Thoracic aorta (tissue), 2 donors: ENCODE data around the gene INTS2. TPM values are rescaled to one million over a fixed set of nuclear protein-coding genes. Genes with fewer than 3 reads are reported as not detected.

ENCODE experiments used
- ATAC-seq: fragments of 150-250 bp; one replicate; pipeline ENCODE4 v1.8.0; 2017; ENCODE audit warnings: low read depth; ENCODE audit not compliant: insufficient number of reproducible peaks, low FRiP score
- DNase-seq: peaks from one replicate; pipeline ENCODE4 v3.0.0-alpha.2; 2020; ENCODE audit warnings: low spot score
- H3K27ac ChIP-seq, 2 donors: fragments of 200-600 bp; sonication (generic); 1 replicate in 1 of 2; 2 replicates in 1 of 2; pipeline ENCODE4 v1.5.1; 2016; ENCODE audit warnings: mild to moderate bottlenecking in 2 of 2, moderate library complexity in 2 of 2
- H3K27me3 ChIP-seq: fragments of 200-600 bp; sonication (generic); replicated peaks from 2 replicates; pipeline ENCODE4 v1.6.0; 2016; ENCODE audit warnings: mild to moderate bottlenecking; ENCODE audit not compliant: insufficient read depth
- H3K36me3 ChIP-seq: fragments of 200-600 bp; sonication (generic); one replicate; pipeline ENCODE4 v1.5.1; 2016
- H3K4me1 ChIP-seq, 2 donors: fragments of 200-600 bp; sonication (generic); 1 replicate in 1 of 2; 2 replicates in 1 of 2; pipeline versions ENCODE4 v1.5.1 to v1.6.0; 2016; ENCODE audit warnings: low read depth in 2 of 2, mild to moderate bottlenecking in 1 of 2; ENCODE audit not compliant: control insufficient read depth in 1 of 2
- H3K4me3 ChIP-seq: fragments of 200-600 bp; sonication (generic); 2 replicates; pipeline ENCODE4 v1.5.1; 2016; ENCODE audit warnings: mild to moderate bottlenecking
- H3K9me3 ChIP-seq: fragments of 200-600 bp; sonication (generic); 2 replicates; pipeline ENCODE4 v1.5.1; 2016
- total RNA-seq, 2 donors: library from RNA; depleted of rRNA; stranded (reverse); fragments of >200 nt; gene quantifications; one replicate each; pipeline versions ENCODE4 v1.1.0 to v1.2.3, GENCODE V29; 2016
- TF ChIP-seq, protein P1 (sequence below): fragments of 200-600 bp; sonication (generic); IDR thresholded peaks from one replicate; pipeline ENCODE4 v1.5.1; 2019; ENCODE audit warnings: antibody characterized with exemption

The INTS2 gene
- total RNA-seq, 2 donors from 2014 or later = 13.8 to 19.8 TPM

DNA sequence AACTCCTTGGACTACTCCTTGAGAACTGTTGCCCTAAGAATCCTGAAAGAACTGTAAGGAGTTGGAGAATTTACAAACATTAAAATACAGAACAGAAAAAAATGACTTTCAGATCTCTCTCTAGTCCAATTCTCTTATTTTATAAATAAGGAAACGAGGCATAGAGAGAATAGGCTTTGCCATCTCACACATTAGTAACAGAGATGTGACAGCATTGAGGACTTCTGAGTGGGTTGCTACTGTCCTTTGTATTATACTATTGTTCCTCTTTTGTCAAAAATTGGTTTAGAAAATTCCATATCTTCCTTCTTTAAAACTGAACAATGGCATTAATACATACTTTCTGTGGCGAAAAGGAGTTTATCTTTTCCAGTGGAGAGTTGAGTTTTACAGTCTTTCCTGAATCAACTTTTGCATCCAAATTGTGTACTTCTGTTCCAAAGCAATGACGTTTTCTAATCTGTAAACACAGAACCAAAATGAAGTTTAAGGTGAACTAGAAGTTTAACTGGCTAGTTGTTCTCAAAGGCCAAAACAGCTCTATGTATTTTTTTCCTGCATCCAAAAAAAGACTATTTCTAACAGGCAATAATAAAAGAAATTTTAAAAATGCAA lies 80.9 kb downstream of the INTS2 start:
- no peak for ATAC-seq
- DNase-seq = no peak

DNA sequence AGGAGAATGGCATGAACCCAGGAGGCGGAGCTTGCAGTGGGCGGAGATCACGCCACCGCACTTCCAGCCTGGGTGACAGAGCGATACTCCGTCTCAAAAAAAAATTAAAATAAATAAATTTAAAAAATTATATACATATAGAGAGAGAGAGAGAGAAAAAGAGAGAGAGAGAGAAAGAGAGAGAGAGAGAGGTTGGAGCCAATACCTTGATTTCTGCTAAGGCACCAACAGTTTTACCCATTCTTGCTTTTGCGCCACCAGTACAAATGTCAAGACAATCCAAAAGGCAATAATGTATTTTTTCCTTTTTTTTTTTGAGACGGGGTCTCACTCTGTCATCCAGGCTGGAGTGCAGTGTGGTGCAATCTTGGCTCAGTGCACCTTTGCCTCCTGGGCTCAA lies 81.7 kb downstream of the INTS2 start:
- ATAC-seq (no peak), DNase-seq (no peak)
- no peaks in the 10 kb centered on the region for H3K9me3 ChIP-seq
- H3K4me3 ChIP-seq = no peak overlapping the region
- TF ChIP-seq, protein P1, sequence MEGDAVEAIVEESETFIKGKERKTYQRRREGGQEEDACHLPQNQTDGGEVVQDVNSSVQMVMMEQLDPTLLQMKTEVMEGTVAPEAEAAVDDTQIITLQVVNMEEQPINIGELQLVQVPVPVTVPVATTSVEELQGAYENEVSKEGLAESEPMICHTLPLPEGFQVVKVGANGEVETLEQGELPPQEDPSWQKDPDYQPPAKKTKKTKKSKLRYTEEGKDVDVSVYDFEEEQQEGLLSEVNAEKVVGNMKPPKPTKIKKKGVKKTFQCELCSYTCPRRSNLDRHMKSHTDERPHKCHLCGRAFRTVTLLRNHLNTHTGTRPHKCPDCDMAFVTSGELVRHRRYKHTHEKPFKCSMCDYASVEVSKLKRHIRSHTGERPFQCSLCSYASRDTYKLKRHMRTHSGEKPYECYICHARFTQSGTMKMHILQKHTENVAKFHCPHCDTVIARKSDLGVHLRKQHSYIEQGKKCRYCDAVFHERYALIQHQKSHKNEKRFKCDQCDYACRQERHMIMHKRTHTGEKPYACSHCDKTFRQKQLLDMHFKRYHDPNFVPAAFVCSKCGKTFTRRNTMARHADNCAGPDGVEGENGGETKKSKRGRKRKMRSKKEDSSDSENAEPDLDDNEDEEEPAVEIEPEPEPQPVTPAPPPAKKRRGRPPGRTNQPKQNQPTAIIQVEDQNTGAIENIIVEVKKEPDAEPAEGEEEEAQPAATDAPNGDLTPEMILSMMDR = no peak
- H3K36me3 ChIP-seq = no peaks in the 10 kb centered on the region
- no peaks in the 10 kb centered on the region for H3K4me1 ChIP-seq
- no peak overlapping the region for H3K27ac ChIP-seq
- H3K27me3 ChIP-seq = no peaks in the 10 kb centered on the region

More for the DNA sequence above, 80.9 kb downstream of the INTS2 start:
- TF ChIP-seq, protein P1 = no peak
- Histone ChIP-seq H3K36me3 (no peaks in the 10 kb centered on the region), H3K4me1 (no peaks in the 10 kb centered on the region), H3K4me3 (no peak overlapping the region), H3K27ac (no peak overlapping the region), H3K9me3 (no peaks in the 10 kb centered on the region), H3K27me3 (no peaks in the 10 kb centered on the region)

DNA sequence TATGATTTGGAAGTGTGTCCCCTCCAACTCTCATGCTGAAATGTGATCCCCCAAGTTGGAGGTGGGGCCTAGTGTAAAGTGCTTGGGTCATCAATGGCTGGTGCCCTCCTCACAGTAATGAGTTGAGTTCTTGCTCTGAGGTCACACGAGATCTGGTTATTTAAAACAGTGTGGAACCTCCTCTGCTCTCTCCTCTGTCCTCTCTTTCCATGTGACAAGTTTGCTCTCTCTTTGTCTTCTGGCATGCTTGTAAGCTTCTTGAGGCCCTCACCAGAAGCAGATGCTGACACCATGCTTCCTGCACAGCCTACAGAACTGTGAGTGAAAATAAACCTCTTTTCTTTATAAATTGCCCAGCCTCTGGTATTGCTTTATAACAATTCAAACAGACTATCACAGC lies 84.3 kb downstream of the INTS2 start:
- Histone ChIP-seq H3K9me3 (no peaks in the 10 kb centered on the region), H3K4me3 (no peak overlapping the region), H3K36me3 (no peaks in the 10 kb centered on the region), H3K27ac (no peak overlapping the region), H3K27me3 (no peaks in the 10 kb centered on the region), H3K4me1 (no peaks in the 10 kb centered on the region)
- TF ChIP-seq, protein P1 = no peak
- DNase-seq (no peak), ATAC-seq (no peak)

DNA sequence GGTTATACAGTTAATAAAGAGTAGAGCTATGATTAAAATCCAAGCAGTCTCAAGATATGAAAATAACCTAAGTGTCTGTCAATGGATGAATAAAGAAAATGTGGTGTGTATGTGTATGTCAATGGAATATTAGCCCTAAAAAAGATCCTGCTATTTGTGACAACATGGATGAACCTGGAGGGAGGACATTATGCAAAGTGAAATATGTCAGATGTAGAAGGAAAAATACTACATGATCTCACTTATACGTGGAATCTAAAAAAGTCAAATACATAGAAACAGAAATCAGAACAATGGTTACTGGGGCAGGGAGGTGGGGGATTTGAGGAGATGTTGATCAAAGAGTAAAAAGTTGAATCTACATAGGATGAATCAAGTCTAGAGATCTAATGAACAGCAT lies 84.9 kb downstream of the INTS2 start:
- Histone ChIP-seq H3K4me3 (no peak overlapping the region), H3K27me3 (no peaks in the 10 kb centered on the region), H3K4me1 (no peaks in the 10 kb centered on the region), H3K27ac (no peak overlapping the region), H3K36me3 (no peaks in the 10 kb centered on the region), H3K9me3 (no peaks in the 10 kb centered on the region)
- DNase-seq (no peak), ATAC-seq (no peak)
- TF ChIP-seq, protein P1 = no peak

DNA sequence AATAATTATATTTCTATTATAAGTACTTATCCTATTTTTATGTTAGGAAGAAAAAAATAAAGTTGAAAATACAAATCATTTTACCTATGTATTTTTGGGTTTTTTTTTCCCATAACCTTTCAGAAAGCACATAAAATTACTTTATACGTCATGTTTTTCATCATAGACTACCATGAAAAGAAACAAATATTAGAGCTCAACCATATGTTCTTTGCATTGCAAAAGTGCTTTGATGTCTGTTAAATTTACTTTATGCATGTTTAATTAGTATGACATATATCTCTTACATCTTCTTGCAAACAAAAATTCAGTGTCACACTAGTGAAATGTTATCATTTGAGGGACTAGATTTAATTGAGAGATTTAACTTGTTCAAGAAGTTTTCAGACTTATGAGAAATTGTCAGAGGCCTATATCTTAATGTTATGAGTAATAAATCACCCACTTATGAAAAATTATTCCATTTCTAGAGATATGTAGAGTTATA lies 88.4 kb downstream of the INTS2 start:
- ATAC-seq (no peak), DNase-seq (no peak)
- Histone ChIP-seq H3K4me3 (no peak overlapping the region), H3K36me3 (no peaks in the 10 kb centered on the region), H3K4me1 (no peaks in the 10 kb centered on the region), H3K9me3 (no peaks in the 10 kb centered on the region), H3K27ac (no peak overlapping the region), H3K27me3 (no peaks in the 10 kb centered on the region)
- TF ChIP-seq, protein P1 = no peak
